NB4 (cell line): ENCODE data around the gene TPST2.

Experiments used
- DNase-seq: peaks from one replicate; pipeline ENCODE4 v3.0.0; 2010; ENCODE audit warnings: low read depth
- H3K4me3 ChIP-seq: one replicate; pipeline ENCODE4 v1.5.1; 2011; ENCODE audit warnings: mild to moderate bottlenecking, low read depth, low read length, moderate library complexity
- MYC ChIP-seq: IDR thresholded peaks from 2 replicates; pipeline ENCODE4 v1.6.1; 2011; ENCODE audit warnings: low read depth, low read length
- POLR2A ChIP-seq: IDR thresholded peaks from 2 replicates; pipeline ENCODE4 v1.6.1; 2011; ENCODE audit warnings: mild to moderate bottlenecking; ENCODE audit not compliant: insufficient read length; ENCODE audit errors: extremely low read depth
- TF ChIP-seq, protein P1 (sequence below): IDR thresholded peaks from one replicate; pipeline ENCODE4 v1.5.1; 2012; ENCODE audit warnings: low read depth, low read length
- TF ChIP-seq, protein P2 (sequence below): IDR thresholded peaks from 2 replicates; pipeline ENCODE4 v1.6.1; 2011; ENCODE audit warnings: low read depth, low read length

Gene TPST2

DNA sequence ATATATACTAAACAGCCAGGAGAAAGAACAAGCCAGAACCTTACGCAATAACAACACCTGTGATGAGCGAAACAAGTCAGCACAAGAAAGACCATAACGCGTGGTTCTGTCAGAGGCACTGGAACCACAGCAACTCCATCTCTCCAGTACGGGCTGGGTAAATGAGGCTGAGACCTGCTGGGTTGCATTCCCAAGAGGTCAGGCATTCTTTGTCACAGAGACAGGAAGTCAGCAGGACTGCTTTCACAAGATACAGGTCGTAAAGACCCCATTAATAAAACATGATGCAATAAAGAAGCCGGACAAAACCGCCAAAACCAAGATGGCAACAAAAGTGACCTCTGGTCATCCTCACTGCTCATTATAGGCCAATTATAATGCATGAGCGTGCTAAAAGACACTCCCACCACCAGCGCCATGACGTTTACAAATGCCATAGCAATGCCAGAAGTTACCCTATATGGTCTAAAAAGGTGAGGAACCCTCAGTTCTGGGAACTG lies 21.7 kb downstream of the TPST2 start:
- TF ChIP-seq, protein P1, sequence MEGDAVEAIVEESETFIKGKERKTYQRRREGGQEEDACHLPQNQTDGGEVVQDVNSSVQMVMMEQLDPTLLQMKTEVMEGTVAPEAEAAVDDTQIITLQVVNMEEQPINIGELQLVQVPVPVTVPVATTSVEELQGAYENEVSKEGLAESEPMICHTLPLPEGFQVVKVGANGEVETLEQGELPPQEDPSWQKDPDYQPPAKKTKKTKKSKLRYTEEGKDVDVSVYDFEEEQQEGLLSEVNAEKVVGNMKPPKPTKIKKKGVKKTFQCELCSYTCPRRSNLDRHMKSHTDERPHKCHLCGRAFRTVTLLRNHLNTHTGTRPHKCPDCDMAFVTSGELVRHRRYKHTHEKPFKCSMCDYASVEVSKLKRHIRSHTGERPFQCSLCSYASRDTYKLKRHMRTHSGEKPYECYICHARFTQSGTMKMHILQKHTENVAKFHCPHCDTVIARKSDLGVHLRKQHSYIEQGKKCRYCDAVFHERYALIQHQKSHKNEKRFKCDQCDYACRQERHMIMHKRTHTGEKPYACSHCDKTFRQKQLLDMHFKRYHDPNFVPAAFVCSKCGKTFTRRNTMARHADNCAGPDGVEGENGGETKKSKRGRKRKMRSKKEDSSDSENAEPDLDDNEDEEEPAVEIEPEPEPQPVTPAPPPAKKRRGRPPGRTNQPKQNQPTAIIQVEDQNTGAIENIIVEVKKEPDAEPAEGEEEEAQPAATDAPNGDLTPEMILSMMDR = no peak
- no peak for TF ChIP-seq MYC
- no peak for TF ChIP-seq POLR2A
- TF ChIP-seq, protein P2, sequence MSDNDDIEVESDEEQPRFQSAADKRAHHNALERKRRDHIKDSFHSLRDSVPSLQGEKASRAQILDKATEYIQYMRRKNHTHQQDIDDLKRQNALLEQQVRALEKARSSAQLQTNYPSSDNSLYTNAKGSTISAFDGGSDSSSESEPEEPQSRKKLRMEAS = no peak
- DNase-seq = peak; percentile 66
- no peak overlapping the region for H3K4me3 ChIP-seq

DNA sequence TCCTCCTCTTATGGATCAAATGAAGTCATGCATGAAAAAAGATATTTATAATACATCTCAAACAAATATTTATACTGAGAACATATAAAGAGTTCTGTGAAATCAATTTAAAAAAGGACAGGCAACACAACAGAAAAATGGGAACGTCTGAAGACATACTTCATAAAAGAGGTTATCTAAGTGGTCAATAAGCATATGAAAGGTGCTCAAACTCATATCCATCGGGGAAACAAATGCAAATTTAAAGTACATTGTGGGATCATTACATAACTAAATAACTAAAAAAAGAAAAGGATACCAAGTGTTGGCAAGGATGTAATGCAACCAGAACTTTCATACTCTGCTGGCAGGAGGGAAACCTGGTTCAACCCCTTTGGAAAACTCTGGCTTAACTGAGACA lies 22.3 kb downstream of the TPST2 start:
- no peak for DNase-seq

DNA sequence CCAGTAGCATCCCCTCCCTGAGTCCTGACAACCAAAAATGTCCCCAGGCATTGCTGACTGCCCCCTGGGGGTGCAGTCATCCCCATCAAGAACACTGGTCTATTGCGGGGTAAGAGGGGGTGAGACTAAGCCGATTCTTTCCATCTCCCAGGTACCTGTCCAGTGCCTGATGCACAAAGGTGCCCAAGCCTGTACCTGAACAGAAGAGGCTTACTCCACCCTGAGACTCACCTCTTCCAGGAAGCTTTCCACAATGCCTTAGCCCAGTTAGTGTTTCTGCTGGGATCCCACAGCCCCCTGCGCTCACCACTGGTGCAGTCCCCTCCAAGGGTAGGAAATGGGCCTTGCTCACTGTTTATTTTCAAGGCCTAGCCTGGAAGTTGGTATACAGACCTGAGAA lies 22.9 kb downstream of the TPST2 start:
- no peak overlapping the region for H3K4me3 ChIP-seq
- DNase-seq = no peak
- TF ChIP-seq POLR2A (no peak), MYC (no peak)
- TF ChIP-seq, protein P1 = no peak
- TF ChIP-seq, protein P2 = no peak

More for the DNA sequence above, 22.3 kb downstream of the TPST2 start:
- H3K4me3 ChIP-seq = no peak overlapping the region
- no peak for TF ChIP-seq POLR2A
- no peak for TF ChIP-seq MYC
- TF ChIP-seq, protein P1 = no peak
- TF ChIP-seq, protein P2 = no peak

DNA sequence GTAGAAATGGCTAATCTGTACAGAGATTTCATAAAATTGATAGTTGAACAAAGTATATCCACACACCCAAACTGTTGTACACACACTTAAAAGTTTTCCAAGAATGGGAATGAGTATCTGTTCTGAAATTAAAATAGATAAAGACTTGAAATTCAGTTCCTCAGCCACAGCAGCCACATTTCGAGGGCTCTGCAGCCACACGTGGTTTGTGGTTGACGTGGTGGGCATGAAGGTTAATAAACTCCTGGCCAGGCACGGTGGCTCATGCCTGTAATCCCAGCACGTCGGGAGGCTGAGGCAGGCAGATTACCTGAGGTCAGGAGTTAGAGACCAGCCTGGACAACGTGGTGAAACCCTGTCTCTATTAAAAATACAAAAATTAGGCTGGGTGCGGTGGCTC lies 24.0 kb downstream of the TPST2 start:
- no peak overlapping the region for H3K4me3 ChIP-seq
- TF ChIP-seq, protein P2 = no peak
- TF ChIP-seq, protein P1 = no peak
- TF ChIP-seq POLR2A (no peak), MYC (no peak)
- peak; percentile 37 for DNase-seq

DNA sequence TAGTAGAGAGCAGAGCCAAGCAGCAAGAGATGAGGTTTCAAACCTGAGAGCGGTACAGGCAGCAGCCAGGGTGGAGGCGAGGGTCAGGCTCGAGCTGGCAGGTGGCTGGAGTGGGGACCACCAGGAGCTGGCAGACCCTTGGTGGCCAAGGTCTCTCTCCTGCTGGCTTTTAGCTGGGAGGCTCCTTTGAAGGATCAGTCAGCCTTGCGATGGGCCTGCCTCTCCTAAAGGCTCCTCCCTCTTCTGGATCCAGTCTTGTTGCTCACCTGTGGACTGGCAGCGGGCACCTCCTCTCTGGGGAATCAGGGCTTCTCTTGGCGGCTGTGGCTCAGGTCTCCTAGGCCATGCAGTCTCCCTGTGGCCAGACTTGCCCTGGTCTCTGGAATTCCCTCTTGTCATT lies 24.8 kb downstream of the TPST2 start:
- DNase-seq = no peak
- H3K4me3 ChIP-seq = no peak overlapping the region
- no peak for TF ChIP-seq MYC
- TF ChIP-seq, protein P2 = no peak
- TF ChIP-seq POLR2A = no peak
- TF ChIP-seq, protein P1 = no peak
